ENCODE measurements around the gene KIAA1671. TPM values are rescaled to one million over a fixed set of nuclear protein-coding genes. Genes with fewer than 3 reads are reported as not detected.

KIAA1671 gene
- total and polyA plus RNA-seq, 7 donors: 6.3 to 34.2 (median 10.2) TPM

- no peak overlapping the region for H3K27ac ChIP-seq
- WGBS, 2 donors: 93 to 95% methylated on average over 4 of the region's 4 CpGs
- H3K4me1 ChIP-seq: no peaks in the 10 kb centered on the region
- TF ChIP-seq POLR2AphosphoS5 (IDR thresholded peaks at IDR 0.05) (no peak), EP300 (IDR thresholded peaks at IDR 0.05) (no peak), POLR2A (IDR thresholded peaks at IDR 0.05) (no peak), CTCF (IDR thresholded peaks at IDR 0.05) (no peak)
- H3K4me3 ChIP-seq: no peak overlapping the region
- H3K27me3 ChIP-seq: no peaks in the 10 kb centered on the region
- H3K36me3 ChIP-seq: no peaks in the 10 kb centered on the region
- no peak for DNase-seq
- no peaks in the 10 kb centered on the region for H3K9me3 ChIP-seq
- intact Hi-C loops (cut with DNase I): no loop called here
These were observed 149.5 kb downstream of the KIAA1671 start for GRCh38 chr22:25101986-25102385.

- WGBS, 2 donors: 89% methylated on average over 10 of the region's 10 CpGs
- Histone ChIP-seq H3K9me3 (no peaks in the 10 kb centered on the region), H3K4me3 (no peak overlapping the region), H3K36me3 (no peaks in the 10 kb centered on the region), H3K4me1 (no peaks in the 10 kb centered on the region), H3K27ac (no peak overlapping the region), H3K27me3 (no peaks in the 10 kb centered on the region)
- TF ChIP-seq POLR2A (IDR thresholded peaks at IDR 0.05) (no peak), CTCF (IDR thresholded peaks at IDR 0.05) (no peak), POLR2AphosphoS5 (IDR thresholded peaks at IDR 0.05) (no peak), EP300 (IDR thresholded peaks at IDR 0.05) (no peak)
- intact Hi-C loops (cut with DNase I): no loop called here
- DNase-seq: no peak
These were observed 150.2 kb downstream of the KIAA1671 start for GRCh38 chr22:25102722-25103121.

GRCh38 chr22:25104367-25104766 is 151.9 kb downstream of the KIAA1671 start:
- DNase-seq: no peak
- no peaks in the 10 kb centered on the region for H3K4me1 ChIP-seq
- no peak for TF ChIP-seq POLR2A (IDR thresholded peaks at IDR 0.05)
- TF ChIP-seq CTCF (IDR thresholded peaks at IDR 0.05): no peak
- no peak for TF ChIP-seq EP300 (IDR thresholded peaks at IDR 0.05)
- TF ChIP-seq POLR2AphosphoS5 (IDR thresholded peaks at IDR 0.05): no peak
- no peak overlapping the region for H3K27ac ChIP-seq
- H3K36me3 ChIP-seq: no peaks in the 10 kb centered on the region
- intact Hi-C loops (cut with DNase I): no loop called here
- no peaks in the 10 kb centered on the region for H3K27me3 ChIP-seq
- 78 to 95% methylated on average over 6 of the region's 6 CpGs for WGBS, 2 donors
- no peak overlapping the region for H3K4me3 ChIP-seq
- H3K9me3 ChIP-seq: no peaks in the 10 kb centered on the region

- no peak overlapping the region for H3K27ac ChIP-seq
These were observed 153.5 kb downstream of the KIAA1671 start for GRCh38 chr22:25105817-25106650.

More at GRCh38 chr22:25105817-25106650, 153.5 kb downstream of the KIAA1671 start:
- WGBS, 2 donors: 82% methylated on average over 7 of the region's 7 CpGs
- DNase-seq: no peak
- intact Hi-C loops (cut with DNase I): no loop called here
- peaks cover 0 to 7% (median 3%) of the 10 kb centered on the region in 4 donors for H3K4me1 ChIP-seq
- no peaks in the 10 kb centered on the region for H3K9me3 ChIP-seq
- no peaks in the 10 kb centered on the region for H3K27me3 ChIP-seq
- no peaks in the 10 kb centered on the region for H3K36me3 ChIP-seq
- TF ChIP-seq POLR2AphosphoS5 (IDR thresholded peaks at IDR 0.05) (no peak), EP300 (IDR thresholded peaks at IDR 0.05) (no peak), POLR2A (IDR thresholded peaks at IDR 0.05) (no peak), CTCF (IDR thresholded peaks at IDR 0.05) (no peak)
- H3K4me3 ChIP-seq: no peak overlapping the region
